GM12878 (cell line): ENCODE measurements around the gene BPGM. TPM values are rescaled to one million over a fixed set of nuclear protein-coding genes. Genes with fewer than 3 reads are reported as not detected.

Experiments
- ATAC-seq: fragments of 200-7000 bp; cut with Tn5 transposase; 3 replicates; pipeline ENCODE4 v1.9.1; 2020; ENCODE audit warnings: mild to moderate bottlenecking, moderate library complexity
- BruUV-seq: library from RNA; stranded (reverse); fragments of 400-500 nt; replicated peaks from 2 replicates; lab custom pipeline; 2021; lab: Mats Ljungman, UMichigan
- CTCF ChIA-PET: fragments of 300-600 bp; sonication (Branson Sonifier 250); formaldehyde crosslinking; extraction: SDS; loops from one replicate; lab custom pipeline; 2021; ENCODE audit warnings: inconsistent platforms; lab: Yijun Ruan, JAX
- POLR2A ChIA-PET: fragments of 350-600 bp; formaldehyde crosslinking; extraction: SDS; loops from one replicate; lab custom pipeline; 2021; ENCODE audit warnings: inconsistent platforms; lab: Charles Lee
- RAD21 ChIA-PET: fragments of 300-600 bp; sonication (Branson Sonifier 250); formaldehyde crosslinking; loops from one replicate; lab custom pipeline; 2023; ENCODE audit warnings: antibody characterized with exemption; ENCODE audit not compliant: unreplicated experiment; lab: Charles Lee
- SMC1A ChIA-PET: fragments of 300-600 bp; sonication (Branson Sonifier 250); formaldehyde crosslinking; loops from one replicate; lab custom pipeline; 2023; ENCODE audit not compliant: unreplicated experiment, uncharacterized antibody; lab: Charles Lee
- DNase-seq: peaks from one replicate; pipeline ENCODE4 v3.0.0-alpha.2; 2011; ENCODE audit warnings: low read depth, low spot score
- FAIRE-seq: peaks from 3 replicates; lab custom pipeline; 2011; peaks lifted over from hg19 to GRCh38; lab: Jason Lieb, UNC
- H2AFZ ChIP-seq: 2 replicates; pipeline ENCODE4 v1.6.0; 2011; ENCODE audit warnings: low read depth, low read length, control low read depth; ENCODE audit not compliant: control insufficient read depth
- H3K27ac ChIP-seq: 2 replicates; pipeline ENCODE4 v1.5.1; 2011; ENCODE audit warnings: control low read depth; ENCODE audit not compliant: control insufficient read depth, insufficient read depth
- H3K27me3 ChIP-seq, 2 experiments: replicated peaks in 1 of 2; 2 replicates each; pipeline versions ENCODE4 v1.6.0 to v1.6.1; 2011; ENCODE audit warnings: low read length in 1 of 2; ENCODE audit not compliant: control insufficient read depth in 2 of 2, insufficient read depth in 2 of 2
- H3K36me3 ChIP-seq, 2 experiments: 2 replicates each; pipeline ENCODE4 v1.5.1; 2011; ENCODE audit warnings: low read length in 1 of 2; ENCODE audit not compliant: control insufficient read depth in 2 of 2, insufficient read depth in 2 of 2
- H3K4me1 ChIP-seq: 2 replicates; pipeline ENCODE4 v1.6.1; 2011; ENCODE audit warnings: mild to moderate bottlenecking, low read length, moderate library complexity, mixed read lengths; ENCODE audit not compliant: control insufficient read depth, insufficient read depth
- H3K4me2 ChIP-seq: 2 replicates; pipeline ENCODE4 v1.6.0; 2011; ENCODE audit warnings: control low read depth; ENCODE audit not compliant: control insufficient read depth, insufficient read depth
- H3K4me3 ChIP-seq: fragments of 200-600 bp; sonication (generic); 2 replicates; pipeline ENCODE4 v1.5.1; 2016
- H3K79me2 ChIP-seq: 2 replicates; pipeline ENCODE4 v1.6.0; 2011; ENCODE audit warnings: low read length; ENCODE audit not compliant: control insufficient read depth, insufficient read depth
- H3K9ac ChIP-seq: 2 replicates; pipeline ENCODE4 v1.8.0; 2011; ENCODE audit warnings: low read length, control low read depth, mixed read lengths; ENCODE audit not compliant: control insufficient read depth, insufficient read depth
- H3K9me3 ChIP-seq: replicated peaks from 3 replicates; pipeline ENCODE4 v1.5.1; 2011; ENCODE audit warnings: mild to moderate bottlenecking, low read length; ENCODE audit not compliant: control insufficient read depth, insufficient read depth
- H4K20me1 ChIP-seq: 2 replicates; pipeline ENCODE4 v1.6.0; 2011; ENCODE audit not compliant: control insufficient read depth, insufficient read depth
- ATF7 ChIP-seq: fragments of 450-650 bp; IDR thresholded peaks from 2 replicates; pipeline ENCODE4 v1.6.1; 2016; ENCODE audit warnings: low read depth, mild to moderate bottlenecking
- BCL11A ChIP-seq: IDR thresholded peaks from 2 replicates; pipeline ENCODE4 v1.6.1; 2011; ENCODE audit warnings: low read depth, low read length
- BHLHE40 ChIP-seq, 2 experiments: fragments of 450-650 bp in 1 of 2; IDR thresholded peaks; 2 replicates each; pipeline ENCODE4 v1.6.1; 2011 to 2017; ENCODE audit warnings: low read depth in 2 of 2, borderline replicate concordance in 1 of 2, improper control_type of control experiment in 1 of 2, low read length in 1 of 2, mild to moderate bottlenecking in 1 of 2
- BRCA1 ChIP-seq: IDR thresholded peaks from 2 replicates; pipeline ENCODE4 v1.6.1; 2011; ENCODE audit warnings: low read depth, low read length, improper control_type of control experiment
- EED ChIP-seq: sonication (generic); IDR thresholded peaks from 2 replicates; pipeline ENCODE4 v1.6.1; 2016; ENCODE audit warnings: antibody characterized with exemption, low read depth
- ETV6 ChIP-seq, 2 experiments: fragments of 450-650 bp in 1 of 2; IDR thresholded peaks in 1 of 2; conservative IDR thresholded peaks in 1 of 2; 2 replicates each; pipeline ENCODE4 v1.6.1; 2014; ENCODE audit warnings: antibody characterized with exemption in 1 of 2, borderline replicate concordance in 1 of 2, low read depth in 1 of 2, mild to moderate bottlenecking in 1 of 2, moderate library complexity in 1 of 2
- IKZF2 ChIP-seq, 2 experiments: fragments of 450-650 bp; IDR thresholded peaks; 2 replicates each; pipeline ENCODE4 v1.6.1; 2017; ENCODE audit warnings: mild to moderate bottlenecking in 2 of 2, moderate library complexity in 2 of 2
- KLF5 ChIP-seq: fragments of 450-650 bp; IDR thresholded peaks from 2 replicates; pipeline ENCODE4 v1.6.1; 2014; ENCODE audit warnings: mild to moderate bottlenecking; ENCODE audit not compliant: partially characterized antibody
- MTA2 ChIP-seq: fragments of 450-650 bp; IDR thresholded peaks from 2 replicates; pipeline ENCODE4 v1.6.1; 2016; ENCODE audit warnings: low read depth, mild to moderate bottlenecking, moderate library complexity
- RFX5 ChIP-seq: IDR thresholded peaks from 2 replicates; pipeline ENCODE4 v1.6.1; 2011; ENCODE audit warnings: low read depth, low read length, improper control_type of control experiment
- RUNX3 ChIP-seq: IDR thresholded peaks from 2 replicates; pipeline ENCODE4 v1.6.1; 2012; ENCODE audit warnings: low read length, inconsistent platforms
- SPI1 ChIP-seq: IDR thresholded peaks from 2 replicates; pipeline ENCODE4 v1.6.1; 2011; ENCODE audit warnings: low read depth, mild to moderate bottlenecking, low read length, moderate library complexity, borderline replicate concordance; ENCODE audit not compliant: insufficient read depth
- SREBF1 ChIP-seq: IDR thresholded peaks from 2 replicates; pipeline ENCODE4 v1.6.1; 2012; ENCODE audit warnings: mild to moderate bottlenecking, low read length
- YBX1 ChIP-seq: fragments of 450-650 bp; IDR thresholded peaks from 2 replicates; pipeline ENCODE4 v1.6.1; 2016; ENCODE audit warnings: antibody characterized with exemption
- ZSCAN29 ChIP-seq: fragments of 450-650 bp; IDR thresholded peaks from 2 replicates; pipeline ENCODE4 v1.6.1; 2017; ENCODE audit warnings: mild to moderate bottlenecking, moderate library complexity
- ZZZ3 ChIP-seq: IDR thresholded peaks from 2 replicates; pipeline ENCODE4 v1.6.1; 2011; ENCODE audit warnings: low read depth; ENCODE audit not compliant: control insufficient read depth, insufficient read length
- WGBS: methylation state at CpG from one replicate; pipeline ENCODE4 v1.1.6; 2016; ENCODE audit warnings: low lambda C conversion rate; ENCODE audit not compliant: insufficient replicate concordance, insufficient coverage; ENCODE audit errors: missing lambda C conversion rate; 5-methylcytosine and 5-hydroxymethylcytosine counted together
- in situ Hi-C: fragments of 300-500 bp; cut with MboI; formaldehyde crosslinking; loops from 9 replicates; pipeline ENCODE4 v1.14.3; 2018; ENCODE audit warnings: mixed read lengths
- intact Hi-C: fragments of 100-400 bp; cut with micrococcal nuclease; formaldehyde crosslinking; loops from one replicate; pipeline ENCODE4 v1.14.2; 2022; ENCODE audit not compliant: unreplicated experiment
- polyA plus RNA-seq, 11 experiments: library from polyadenylated mRNA; depleted of rRNA in 4 of 11; unstranded in 6 of 11; stranded (reverse) in 5 of 11; fragments of >200 nt; fragmentation: Nextera tagmentation in 4 of 11; fragmentation: Illumina TruSeq in 1 of 11; extraction: Ambion mirVana in 4 of 11; extraction: Trizol in 1 of 11; gene quantifications; 1 replicate in 1 of 11; 2 replicates in 10 of 11; pipeline versions ENCODE4 v1.2.1 to v1.2.3, GENCODE V29; 2011 to 2016; ENCODE audit warnings: inconsistent platforms in 2 of 11, missing spikeins in 2 of 11, low read depth in 1 of 11
- total RNA-seq, 4 experiments: library from RNA; depleted of rRNA in 3 of 4; stranded (reverse); fragments of >200 nt in 3 of 4; fragmentation: Illumina TruSeq in 1 of 4; extraction: Trizol in 1 of 4; gene quantifications; 2 replicates each; pipeline versions ENCODE4 v1.2.1 to v1.2.3, GENCODE V29; 2013 to 2021
- TF ChIP-seq, protein P1 (sequence below): fragments of 450-650 bp; IDR thresholded peaks from 2 replicates; pipeline ENCODE4 v1.6.1; 2017; ENCODE audit warnings: mild to moderate bottlenecking
- TF ChIP-seq, protein P2 (sequence below): fragments of 450-650 bp; IDR thresholded peaks from 2 replicates; pipeline ENCODE4 v1.6.1; 2017; ENCODE audit warnings: mild to moderate bottlenecking, moderate library complexity

BPGM gene
- total and polyA plus RNA-seq, 10 of the 15 experiments (the other 5 are each of a cell fraction or from before 2014, with no cell fraction given) = 9.0 to 20.1 (median 15.2) TPM

- TF ChIP-seq SPI1 = no peak
Measured at GRCh38 chr7:134637934-134638719, 8.5 kb upstream of the BPGM start (continued).

DNA sequence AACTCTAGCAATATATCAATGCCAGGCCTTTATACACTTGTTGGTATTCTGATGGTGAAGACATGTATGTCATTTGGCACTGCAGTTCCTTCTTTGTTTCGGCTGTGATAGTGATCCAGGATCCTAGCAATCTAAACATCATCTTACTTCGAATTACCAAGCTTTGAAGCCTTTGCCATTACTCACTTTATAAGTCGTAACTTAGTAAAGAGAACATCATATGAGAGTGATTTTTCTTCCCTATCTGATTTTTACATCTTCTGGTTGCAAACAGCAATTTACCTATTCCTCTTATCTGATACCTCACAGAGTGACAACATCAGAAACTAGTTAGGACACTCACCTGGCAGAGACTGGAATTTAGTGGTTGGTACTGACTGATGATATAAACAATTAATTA lies 7.6 kb upstream of the BPGM start:
- H3K4me2 ChIP-seq = no peak overlapping the region
- no peak overlapping the region for H3K9ac ChIP-seq
- SMC1A ChIA-PET = interaction anchor here (1.0 to 2.3 kb wide), 6 partner anchors 8 to 62 kb away, joined by 3 to 11 read pairs (median 3); no protein-coding TSS in a partner anchor
- 47% methylated on average over 3 of the region's 3 CpGs for WGBS
- peaks cover 16% of the 10 kb centered on the region for H3K4me1 ChIP-seq
- no peaks in the 10 kb centered on the region for H4K20me1 ChIP-seq
- in situ Hi-C loops = no loop called here
- RAD21 ChIA-PET = interaction anchor here (0.7 to 1.0 kb wide), 3 partner anchors 10 to 18 kb away, joined by 3 read pairs; no protein-coding TSS in a partner anchor
- POLR2A ChIA-PET = interaction anchor here (0.6 to 1.2 kb wide), 2 partner anchors 10 to 117 kb away, joined by 3 to 7 read pairs; no protein-coding TSS in a partner anchor
- H3K4me3 ChIP-seq = no peak overlapping the region
- FAIRE-seq (no peak), ATAC-seq (no peak), DNase-seq (no peak)
- H3K27ac ChIP-seq = no peak overlapping the region
- no TSS peak for BruUV-seq
- H3K79me2 ChIP-seq = no peaks in the 10 kb centered on the region
- no peak overlapping the region for H2AFZ ChIP-seq
- H3K27me3 ChIP-seq = no peaks in the 10 kb centered on the region
- CTCF ChIA-PET = interaction anchor here (0.6 to 1.5 kb wide), 2 partner anchors 206 to 532 kb away, joined by 4 to 7 read pairs; partner anchors contain the start of gene CYREN
- no peaks in the 10 kb centered on the region; the same call in 2 of the 3 replicates for H3K9me3 ChIP-seq
- no peaks in the 10 kb centered on the region for H3K36me3 ChIP-seq
- intact Hi-C loops = no loop called here
- TF ChIP-seq EED = no peak
- no peak for TF ChIP-seq BCL11A
- TF ChIP-seq ZSCAN29 = no peak
- TF ChIP-seq SREBF1 = no peak
- no peak for TF ChIP-seq RUNX3
- TF ChIP-seq KLF5 = no peak
- no peak for TF ChIP-seq ZZZ3
- TF ChIP-seq, protein P1, sequence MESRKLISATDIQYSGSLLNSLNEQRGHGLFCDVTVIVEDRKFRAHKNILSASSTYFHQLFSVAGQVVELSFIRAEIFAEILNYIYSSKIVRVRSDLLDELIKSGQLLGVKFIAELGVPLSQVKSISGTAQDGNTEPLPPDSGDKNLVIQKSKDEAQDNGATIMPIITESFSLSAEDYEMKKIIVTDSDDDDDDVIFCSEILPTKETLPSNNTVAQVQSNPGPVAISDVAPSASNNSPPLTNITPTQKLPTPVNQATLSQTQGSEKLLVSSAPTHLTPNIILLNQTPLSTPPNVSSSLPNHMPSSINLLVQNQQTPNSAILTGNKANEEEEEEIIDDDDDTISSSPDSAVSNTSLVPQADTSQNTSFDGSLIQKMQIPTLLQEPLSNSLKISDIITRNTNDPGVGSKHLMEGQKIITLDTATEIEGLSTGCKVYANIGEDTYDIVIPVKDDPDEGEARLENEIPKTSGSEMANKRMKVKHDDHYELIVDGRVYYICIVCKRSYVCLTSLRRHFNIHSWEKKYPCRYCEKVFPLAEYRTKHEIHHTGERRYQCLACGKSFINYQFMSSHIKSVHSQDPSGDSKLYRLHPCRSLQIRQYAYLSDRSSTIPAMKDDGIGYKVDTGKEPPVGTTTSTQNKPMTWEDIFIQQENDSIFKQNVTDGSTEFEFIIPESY = no peak
- TF ChIP-seq YBX1 = no peak
- TF ChIP-seq, protein P2, sequence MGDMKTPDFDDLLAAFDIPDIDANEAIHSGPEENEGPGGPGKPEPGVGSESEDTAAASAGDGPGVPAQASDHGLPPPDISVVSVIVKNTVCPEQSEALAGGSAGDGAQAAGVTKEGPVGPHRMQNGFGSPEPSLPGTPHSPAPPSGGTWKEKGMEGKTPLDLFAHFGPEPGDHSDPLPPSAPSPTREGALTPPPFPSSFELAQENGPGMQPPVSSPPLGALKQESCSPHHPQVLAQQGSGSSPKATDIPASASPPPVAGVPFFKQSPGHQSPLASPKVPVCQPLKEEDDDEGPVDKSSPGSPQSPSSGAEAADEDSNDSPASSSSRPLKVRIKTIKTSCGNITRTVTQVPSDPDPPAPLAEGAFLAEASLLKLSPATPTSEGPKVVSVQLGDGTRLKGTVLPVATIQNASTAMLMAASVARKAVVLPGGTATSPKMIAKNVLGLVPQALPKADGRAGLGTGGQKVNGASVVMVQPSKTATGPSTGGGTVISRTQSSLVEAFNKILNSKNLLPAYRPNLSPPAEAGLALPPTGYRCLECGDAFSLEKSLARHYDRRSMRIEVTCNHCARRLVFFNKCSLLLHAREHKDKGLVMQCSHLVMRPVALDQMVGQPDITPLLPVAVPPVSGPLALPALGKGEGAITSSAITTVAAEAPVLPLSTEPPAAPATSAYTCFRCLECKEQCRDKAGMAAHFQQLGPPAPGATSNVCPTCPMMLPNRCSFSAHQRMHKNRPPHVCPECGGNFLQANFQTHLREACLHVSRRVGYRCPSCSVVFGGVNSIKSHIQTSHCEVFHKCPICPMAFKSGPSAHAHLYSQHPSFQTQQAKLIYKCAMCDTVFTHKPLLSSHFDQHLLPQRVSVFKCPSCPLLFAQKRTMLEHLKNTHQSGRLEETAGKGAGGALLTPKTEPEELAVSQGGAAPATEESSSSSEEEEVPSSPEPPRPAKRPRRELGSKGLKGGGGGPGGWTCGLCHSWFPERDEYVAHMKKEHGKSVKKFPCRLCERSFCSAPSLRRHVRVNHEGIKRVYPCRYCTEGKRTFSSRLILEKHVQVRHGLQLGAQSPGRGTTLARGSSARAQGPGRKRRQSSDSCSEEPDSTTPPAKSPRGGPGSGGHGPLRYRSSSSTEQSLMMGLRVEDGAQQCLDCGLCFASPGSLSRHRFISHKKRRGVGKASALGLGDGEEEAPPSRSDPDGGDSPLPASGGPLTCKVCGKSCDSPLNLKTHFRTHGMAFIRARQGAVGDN = no peak
- no peak for TF ChIP-seq ATF7
- TF ChIP-seq MTA2 = no peak
- no peak for TF ChIP-seq IKZF2 (IDR thresholded peaks at IDR 0.05)
- no peak for TF ChIP-seq RFX5
- no peak for TF ChIP-seq ETV6 (conservative IDR thresholded peaks at IDR 0.05 in 1 of 2, IDR thresholded peaks at IDR 0.05 in 1 of 2; ENCODE audit: borderline replicate concordance in 1 of 2, low read depth in 1 of 2)
- TF ChIP-seq BHLHE40 (IDR thresholded peaks at IDR 0.05; ENCODE audit: borderline replicate concordance in 1 of 2, low read depth in 2 of 2, low read length in 1 of 2) = no peak
- TF ChIP-seq BRCA1 = no peak
